GM12878 (cell line): ENCODE data around the gene DVL2.

ENCODE experiments used
- HDAC2 ChIP-seq: fragments of 200-600 bp; sonication (generic); IDR thresholded peaks from 2 replicates; pipeline ENCODE4 v1.6.1; 2017
- IRF3 ChIP-seq: fragments of 450-650 bp; IDR thresholded peaks from 2 replicates; pipeline ENCODE4 v1.6.1; 2014; ENCODE audit warnings: mild to moderate bottlenecking
- KDM1A ChIP-seq: fragments of 200-600 bp; sonication (generic); IDR thresholded peaks from 2 replicates; pipeline ENCODE4 v1.6.1; 2016; ENCODE audit warnings: borderline replicate concordance
- NFYB ChIP-seq: IDR thresholded peaks from 2 replicates; pipeline ENCODE4 v1.6.1; 2011; ENCODE audit warnings: low read depth, mild to moderate bottlenecking, low read length, improper control_type of control experiment, moderate library complexity; ENCODE audit not compliant: insufficient read depth
- POLR2AphosphoS5 ChIP-seq: IDR thresholded peaks from 2 replicates; pipeline ENCODE4 v1.6.1; 2011; ENCODE audit warnings: mild to moderate bottlenecking, low read length, inconsistent platforms
- RAD21 ChIP-seq: IDR thresholded peaks from 2 replicates; pipeline ENCODE4 v1.6.1; 2011; ENCODE audit warnings: mild to moderate bottlenecking, low read depth, low read length, moderate library complexity; ENCODE audit not compliant: insufficient read depth
- SIN3A ChIP-seq: IDR thresholded peaks from 2 replicates; pipeline ENCODE4 v1.6.1; 2012; ENCODE audit warnings: low read depth, low read length, improper control_type of control experiment
- ZNF217 ChIP-seq: fragments of 450-650 bp; IDR thresholded peaks from 2 replicates; pipeline ENCODE4 v1.6.1; 2017; ENCODE audit warnings: antibody characterized with exemption, mild to moderate bottlenecking
- TF ChIP-seq, protein P1 (sequence below): fragments of 450-650 bp; IDR thresholded peaks from 2 replicates; pipeline ENCODE4 v1.6.1; 2017; ENCODE audit warnings: mild to moderate bottlenecking, moderate library complexity
- TF ChIP-seq, protein P2 (sequence below), 3 experiments: IDR thresholded peaks in 2 of 3; conservative IDR thresholded peaks in 1 of 3; 2 replicates each; pipeline ENCODE4 v1.5.1; 2011; ENCODE audit warnings: low read depth in 3 of 3, low read length in 3 of 3, mild to moderate bottlenecking in 3 of 3, control low read depth in 2 of 3, moderate library complexity in 2 of 3, inconsistent platforms in 1 of 3, mixed read lengths in 1 of 3; ENCODE audit not compliant: control insufficient read depth in 2 of 3, insufficient read depth in 1 of 3; ENCODE audit errors: extremely low read depth in 1 of 3
- TF ChIP-seq, protein P3 (sequence below): fragments of 150-350 bp; IDR thresholded peaks from 2 replicates; pipeline ENCODE4 v1.6.1; 2014; ENCODE audit warnings: mild to moderate bottlenecking, low read depth, low read length

- TF ChIP-seq, protein P1, sequence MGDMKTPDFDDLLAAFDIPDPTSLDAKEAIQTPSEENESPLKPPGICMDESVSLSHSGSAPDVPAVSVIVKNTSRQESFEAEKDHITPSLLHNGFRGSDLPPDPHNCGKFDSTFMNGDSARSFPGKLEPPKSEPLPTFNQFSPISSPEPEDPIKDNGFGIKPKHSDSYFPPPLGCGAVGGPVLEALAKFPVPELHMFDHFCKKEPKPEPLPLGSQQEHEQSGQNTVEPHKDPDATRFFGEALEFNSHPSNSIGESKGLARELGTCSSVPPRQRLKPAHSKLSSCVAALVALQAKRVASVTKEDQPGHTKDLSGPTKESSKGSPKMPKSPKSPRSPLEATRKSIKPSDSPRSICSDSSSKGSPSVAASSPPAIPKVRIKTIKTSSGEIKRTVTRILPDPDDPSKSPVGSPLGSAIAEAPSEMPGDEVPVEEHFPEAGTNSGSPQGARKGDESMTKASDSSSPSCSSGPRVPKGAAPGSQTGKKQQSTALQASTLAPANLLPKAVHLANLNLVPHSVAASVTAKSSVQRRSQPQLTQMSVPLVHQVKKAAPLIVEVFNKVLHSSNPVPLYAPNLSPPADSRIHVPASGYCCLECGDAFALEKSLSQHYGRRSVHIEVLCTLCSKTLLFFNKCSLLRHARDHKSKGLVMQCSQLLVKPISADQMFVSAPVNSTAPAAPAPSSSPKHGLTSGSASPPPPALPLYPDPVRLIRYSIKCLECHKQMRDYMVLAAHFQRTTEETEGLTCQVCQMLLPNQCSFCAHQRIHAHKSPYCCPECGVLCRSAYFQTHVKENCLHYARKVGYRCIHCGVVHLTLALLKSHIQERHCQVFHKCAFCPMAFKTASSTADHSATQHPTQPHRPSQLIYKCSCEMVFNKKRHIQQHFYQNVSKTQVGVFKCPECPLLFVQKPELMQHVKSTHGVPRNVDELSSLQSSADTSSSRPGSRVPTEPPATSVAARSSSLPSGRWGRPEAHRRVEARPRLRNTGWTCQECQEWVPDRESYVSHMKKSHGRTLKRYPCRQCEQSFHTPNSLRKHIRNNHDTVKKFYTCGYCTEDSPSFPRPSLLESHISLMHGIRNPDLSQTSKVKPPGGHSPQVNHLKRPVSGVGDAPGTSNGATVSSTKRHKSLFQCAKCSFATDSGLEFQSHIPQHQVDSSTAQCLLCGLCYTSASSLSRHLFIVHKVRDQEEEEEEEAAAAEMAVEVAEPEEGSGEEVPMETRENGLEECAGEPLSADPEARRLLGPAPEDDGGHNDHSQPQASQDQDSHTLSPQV, result no peak
- no peak for TF ChIP-seq NFYB
- TF ChIP-seq POLR2AphosphoS5, result no peak
- TF ChIP-seq, protein P2, sequence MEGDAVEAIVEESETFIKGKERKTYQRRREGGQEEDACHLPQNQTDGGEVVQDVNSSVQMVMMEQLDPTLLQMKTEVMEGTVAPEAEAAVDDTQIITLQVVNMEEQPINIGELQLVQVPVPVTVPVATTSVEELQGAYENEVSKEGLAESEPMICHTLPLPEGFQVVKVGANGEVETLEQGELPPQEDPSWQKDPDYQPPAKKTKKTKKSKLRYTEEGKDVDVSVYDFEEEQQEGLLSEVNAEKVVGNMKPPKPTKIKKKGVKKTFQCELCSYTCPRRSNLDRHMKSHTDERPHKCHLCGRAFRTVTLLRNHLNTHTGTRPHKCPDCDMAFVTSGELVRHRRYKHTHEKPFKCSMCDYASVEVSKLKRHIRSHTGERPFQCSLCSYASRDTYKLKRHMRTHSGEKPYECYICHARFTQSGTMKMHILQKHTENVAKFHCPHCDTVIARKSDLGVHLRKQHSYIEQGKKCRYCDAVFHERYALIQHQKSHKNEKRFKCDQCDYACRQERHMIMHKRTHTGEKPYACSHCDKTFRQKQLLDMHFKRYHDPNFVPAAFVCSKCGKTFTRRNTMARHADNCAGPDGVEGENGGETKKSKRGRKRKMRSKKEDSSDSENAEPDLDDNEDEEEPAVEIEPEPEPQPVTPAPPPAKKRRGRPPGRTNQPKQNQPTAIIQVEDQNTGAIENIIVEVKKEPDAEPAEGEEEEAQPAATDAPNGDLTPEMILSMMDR (IDR thresholded peaks at IDR 0.05 in 2 of 3, conservative IDR thresholded peaks at IDR 0.05 in 1 of 3; ENCODE audit: control insufficient read depth in 2 of 3, extremely low read depth in 1 of 3, insufficient read depth in 1 of 3, low read depth in 3 of 3, low read length in 3 of 3), result no peak
- TF ChIP-seq, protein P3, sequence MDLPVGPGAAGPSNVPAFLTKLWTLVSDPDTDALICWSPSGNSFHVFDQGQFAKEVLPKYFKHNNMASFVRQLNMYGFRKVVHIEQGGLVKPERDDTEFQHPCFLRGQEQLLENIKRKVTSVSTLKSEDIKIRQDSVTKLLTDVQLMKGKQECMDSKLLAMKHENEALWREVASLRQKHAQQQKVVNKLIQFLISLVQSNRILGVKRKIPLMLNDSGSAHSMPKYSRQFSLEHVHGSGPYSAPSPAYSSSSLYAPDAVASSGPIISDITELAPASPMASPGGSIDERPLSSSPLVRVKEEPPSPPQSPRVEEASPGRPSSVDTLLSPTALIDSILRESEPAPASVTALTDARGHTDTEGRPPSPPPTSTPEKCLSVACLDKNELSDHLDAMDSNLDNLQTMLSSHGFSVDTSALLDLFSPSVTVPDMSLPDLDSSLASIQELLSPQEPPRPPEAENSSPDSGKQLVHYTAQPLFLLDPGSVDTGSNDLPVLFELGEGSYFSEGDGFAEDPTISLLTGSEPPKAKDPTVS, result no peak
- TF ChIP-seq RAD21, result no peak
- no peak for TF ChIP-seq IRF3
- no peak for TF ChIP-seq ZNF217
- TF ChIP-seq KDM1A, result no peak
- no peak for TF ChIP-seq SIN3A
- no peak for TF ChIP-seq HDAC2
Observed at GRCh38 chr17:7261379-7262191, 27.3 kb upstream of the DVL2 start.
